ENCODE results near the gene PRDM11.
"Not testable (repeated sequence)": the region's sequence is repeated elsewhere in the genome, so short reads cannot be mapped to it uniquely, and the experiment has no call there.

PRDM11 gene

DNA sequence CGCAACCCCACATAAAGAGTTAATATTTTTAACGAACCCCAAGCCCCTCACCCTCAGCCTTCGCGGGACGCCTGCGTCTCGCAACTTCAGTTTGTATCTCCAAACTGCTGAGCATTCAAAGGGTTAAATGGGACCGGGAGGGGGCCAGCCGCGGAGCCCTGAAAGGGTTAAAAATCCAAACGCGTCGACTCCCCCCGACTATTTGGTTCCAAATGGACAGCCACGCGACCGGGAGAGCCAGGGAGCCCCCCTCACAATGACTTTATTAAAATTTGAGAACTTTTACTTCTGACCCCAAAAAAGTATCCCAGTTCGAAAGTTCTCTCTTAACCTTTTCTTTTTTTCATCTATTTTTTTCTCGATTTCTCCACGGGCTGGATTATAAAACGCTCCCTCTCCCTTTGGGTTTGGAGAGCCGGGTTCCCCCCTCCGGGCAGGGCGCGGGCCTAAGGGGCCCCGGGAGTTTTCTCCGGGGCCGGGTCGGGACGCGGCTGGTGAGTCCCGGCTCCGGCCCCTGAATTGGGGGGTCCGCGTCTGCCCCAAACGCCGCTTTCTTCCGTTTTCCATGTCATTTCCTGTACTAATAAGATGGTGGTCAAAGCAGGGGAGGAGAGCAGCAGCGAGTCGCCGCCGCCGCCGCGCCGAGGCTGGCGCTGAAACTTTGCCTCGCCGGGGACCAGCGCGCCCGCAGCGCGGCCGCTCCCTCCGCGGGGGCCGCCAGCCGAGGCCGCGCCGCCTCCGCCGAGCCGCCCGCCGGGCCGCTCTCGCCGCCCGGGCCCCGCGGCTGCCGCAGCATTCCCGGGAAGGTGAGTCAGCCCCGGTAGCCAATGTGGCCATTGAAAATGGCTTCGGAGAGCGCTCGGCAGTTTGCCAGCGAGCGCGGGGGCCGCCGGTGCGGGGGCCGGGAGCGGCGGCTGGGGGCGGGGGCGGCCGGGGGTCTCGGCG lies at the start of gene PRDM11:
TSS of gene PRDM11 (plus strand) at position 568 of the 945 bp plus-strand sequence. CDS start 35,128 bp downstream, outside the sequence.
- peak in 1 of 4 experiments; percentile 59 for DNase-seq

DNA sequence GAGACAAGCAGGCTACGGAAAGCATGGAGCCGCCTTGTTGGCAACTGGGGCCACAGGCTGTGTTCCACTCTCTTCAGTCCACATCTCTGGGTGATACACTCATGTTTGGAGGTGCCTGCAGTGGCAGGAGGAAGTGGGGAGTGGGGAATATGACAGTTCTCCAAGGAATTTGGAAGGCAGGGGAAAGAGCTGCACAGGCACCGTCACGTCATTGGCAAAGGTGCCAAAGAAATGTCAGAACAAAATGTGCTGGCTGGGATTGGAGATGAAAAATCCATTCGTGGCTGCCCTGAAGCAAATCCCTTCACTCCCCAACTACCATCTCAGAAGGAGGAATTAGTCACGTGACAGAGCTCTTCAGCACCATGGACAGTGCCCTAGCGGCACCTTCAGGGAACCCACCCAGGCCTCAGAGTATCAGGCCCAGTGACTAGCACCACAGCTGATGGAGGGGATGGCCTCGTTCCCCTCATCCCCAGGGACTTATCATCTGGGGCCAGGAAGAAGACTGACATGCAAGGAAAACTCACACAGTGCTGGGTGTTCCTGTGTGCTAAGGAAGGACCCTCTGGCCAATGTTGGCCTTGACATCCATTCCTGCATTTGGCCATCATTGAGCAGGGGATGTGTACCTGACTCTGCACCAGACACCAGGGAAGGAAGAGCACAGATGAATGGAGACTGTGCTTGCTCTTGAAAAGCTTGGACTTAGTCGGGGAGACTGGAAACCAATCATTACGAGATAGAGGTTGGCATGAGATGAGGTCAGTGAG lies 48.5 kb upstream of the PRDM11 start:
- peak in 1 of 4 experiments; percentile 10 for DNase-seq

- DNase-seq = no peak
Observed at GRCh38 chr11:45098929-45099328, 47.5 kb upstream of the PRDM11 start.

GRCh38 chr11:45100339-45100738 lies 46.1 kb upstream of the PRDM11 start:
- no peak for DNase-seq

- DNase-seq = no peak
Observed at GRCh38 chr11:45102361-45102809, 44.1 kb upstream of the PRDM11 start.

DNA sequence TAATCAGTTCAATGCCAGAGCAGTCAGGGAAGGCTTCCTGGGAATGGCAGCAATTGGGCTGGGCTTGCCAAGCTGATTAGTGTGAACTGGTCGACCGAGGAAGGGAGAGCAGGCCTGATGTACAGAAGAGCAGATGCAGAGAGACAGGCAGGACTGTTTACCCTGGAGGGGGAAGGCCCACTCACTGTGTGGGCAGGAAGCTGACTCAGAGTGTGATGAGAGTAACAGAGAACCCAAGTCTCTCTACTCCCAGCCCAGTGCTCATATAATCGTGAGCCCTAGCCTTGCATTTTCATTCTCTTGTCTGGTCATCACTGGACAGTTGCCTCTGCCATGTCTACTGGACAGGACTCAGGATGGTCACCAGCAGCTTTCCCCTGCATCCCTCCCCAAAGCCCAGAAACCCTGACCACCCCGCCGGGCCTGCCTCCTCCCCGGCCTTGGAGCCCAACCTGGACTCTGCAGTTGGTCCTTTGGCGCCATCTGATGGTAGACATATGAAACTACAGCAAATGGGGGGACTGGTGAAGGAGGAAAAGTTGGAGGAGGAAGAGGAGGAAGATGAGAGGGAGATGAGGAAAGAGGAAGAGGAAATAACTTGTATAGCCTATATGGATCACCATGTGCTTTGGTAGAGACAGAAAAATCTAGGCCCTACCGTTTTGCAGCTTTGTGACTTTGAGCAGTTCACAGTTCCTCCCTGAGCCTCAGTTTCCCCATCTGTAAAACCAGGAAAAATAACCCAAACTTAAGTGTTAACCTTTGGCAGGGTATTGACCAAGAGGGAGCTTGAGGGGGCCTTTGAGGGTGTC lies 43.4 kb upstream of the PRDM11 start:
- DNase-seq = peak in 2 of 4 experiments; percentile 27 to 37

DNA sequence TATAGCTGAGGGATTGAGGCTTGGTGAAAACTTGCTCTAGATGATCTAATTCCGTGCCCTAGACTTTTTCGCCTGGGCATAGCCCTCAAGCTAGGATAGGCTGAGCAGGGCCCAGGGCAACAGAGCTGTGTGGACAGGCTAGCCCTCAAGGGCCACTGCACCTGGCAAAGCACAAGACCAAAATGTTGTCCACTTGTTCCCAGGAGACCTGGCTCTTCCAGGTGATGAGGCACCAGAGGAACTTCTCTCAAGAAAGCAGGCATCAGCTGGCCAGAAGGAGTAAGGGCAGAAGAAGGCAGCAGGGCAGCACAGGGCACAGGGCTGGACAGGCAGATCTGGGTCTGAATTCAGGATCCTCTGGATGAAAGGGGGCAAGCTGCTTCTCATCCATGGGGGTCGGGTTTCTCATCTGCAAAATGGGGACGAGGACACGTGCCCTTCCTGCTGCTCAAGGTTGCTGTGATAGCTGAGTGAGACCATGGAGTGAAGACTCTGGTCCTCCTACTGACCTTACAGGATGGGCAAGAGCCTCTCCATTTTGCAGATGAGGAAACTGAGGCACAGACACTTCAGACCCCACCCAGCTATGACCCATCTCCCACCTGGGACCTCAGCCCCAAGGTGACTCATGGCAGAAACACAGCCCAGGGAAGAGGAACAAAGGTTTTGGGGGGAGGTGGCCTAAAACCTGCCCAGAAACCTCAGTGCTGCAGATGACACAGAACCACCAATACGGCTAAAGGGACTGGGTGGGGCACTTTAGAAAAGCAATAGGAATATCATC lies 42.2 kb upstream of the PRDM11 start:
- no peak for DNase-seq

- no peak for DNase-seq
Observed at GRCh38 chr11:45104790-45105084, 41.7 kb upstream of the PRDM11 start.

GRCh38 chr11:45105233-45105983 lies 41.0 kb upstream of the PRDM11 start:
- peak; percentile 18 to 53 (median 28) for DNase-seq

DNA sequence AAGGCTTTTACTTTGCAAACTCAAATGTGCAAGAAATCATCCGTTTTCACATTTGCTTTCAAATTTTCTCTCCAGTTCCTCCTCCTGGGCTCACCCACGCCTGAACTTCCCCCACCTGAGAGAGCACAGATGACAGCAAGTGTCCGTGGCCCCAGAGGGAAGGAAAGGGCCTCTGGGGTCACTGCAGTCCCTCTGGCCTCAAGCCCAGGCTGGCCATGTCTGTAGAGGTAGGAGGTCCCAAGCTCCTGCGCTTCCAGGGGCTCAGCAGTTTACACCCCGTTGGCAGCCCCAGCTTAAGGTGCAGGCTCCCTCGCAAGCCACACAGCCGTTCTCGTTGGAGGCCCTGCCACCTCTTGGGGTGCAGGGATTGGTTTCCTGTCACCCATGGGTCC lies 40.5 kb upstream of the PRDM11 start:
- DNase-seq = no peak

- no peak for DNase-seq
Observed at GRCh38 chr11:45106440-45106839, 40.0 kb upstream of the PRDM11 start.

GRCh38 chr11:45107029-45107428 lies 39.4 kb upstream of the PRDM11 start:
- no peak for DNase-seq

GRCh38 chr11:45108070-45109064 lies 38.1 kb upstream of the PRDM11 start:
- DNase-seq = no peak

- DNase-seq = no peak
Observed at GRCh38 chr11:45109400-45109799, 37.0 kb upstream of the PRDM11 start.

- DNase-seq = no peak
Observed at GRCh38 chr11:45110562-45110961, 35.9 kb upstream of the PRDM11 start.

DNA sequence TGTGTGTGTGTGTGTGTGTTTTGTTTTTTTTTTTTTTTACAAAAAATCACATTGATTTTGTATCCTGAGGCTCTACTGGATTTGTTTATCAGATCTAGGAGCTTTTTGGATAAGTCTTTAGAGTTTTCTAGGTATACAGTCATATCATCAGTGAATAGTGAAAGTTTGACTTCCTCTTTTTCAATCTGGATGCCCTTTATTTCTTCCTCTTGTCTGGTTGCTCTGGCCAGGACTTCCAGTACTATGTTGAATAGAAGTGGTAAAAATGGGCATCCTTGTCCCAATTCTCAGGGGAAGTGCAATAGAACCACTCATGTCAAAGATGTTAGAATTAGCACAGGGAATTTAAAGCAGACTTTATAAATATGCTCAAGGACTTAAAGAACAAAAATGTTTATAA lies 32.6 kb upstream of the PRDM11 start:
- no peak for DNase-seq

DNA sequence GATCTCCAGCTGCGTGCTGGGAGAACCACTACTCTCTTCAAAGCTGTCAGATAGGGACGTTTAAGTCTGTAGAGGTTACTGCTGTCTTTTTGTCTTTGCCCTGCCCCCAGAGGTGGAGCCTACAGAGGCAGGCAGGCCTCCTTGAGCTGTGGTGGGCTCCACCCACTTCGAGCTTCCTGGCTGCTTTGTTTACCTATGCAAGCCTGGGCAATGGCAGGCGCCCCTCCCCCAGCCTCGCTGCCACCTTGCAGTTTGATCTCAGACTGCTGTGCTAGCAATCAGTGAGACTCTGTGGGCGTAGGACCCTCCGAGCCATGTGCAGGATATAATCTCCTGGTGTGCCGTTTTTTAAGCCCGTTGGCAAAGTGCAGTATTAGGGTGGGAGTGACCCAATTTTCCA lies 18.6 kb upstream of the PRDM11 start:
- DNase-seq = not testable (repeated sequence)

GRCh38 chr11:45133878-45134277 lies 12.6 kb upstream of the PRDM11 start:
- DNase-seq = no peak

- no peak for DNase-seq
Observed at GRCh38 chr11:45141171-45141570, 5.3 kb upstream of the PRDM11 start.

DNA sequence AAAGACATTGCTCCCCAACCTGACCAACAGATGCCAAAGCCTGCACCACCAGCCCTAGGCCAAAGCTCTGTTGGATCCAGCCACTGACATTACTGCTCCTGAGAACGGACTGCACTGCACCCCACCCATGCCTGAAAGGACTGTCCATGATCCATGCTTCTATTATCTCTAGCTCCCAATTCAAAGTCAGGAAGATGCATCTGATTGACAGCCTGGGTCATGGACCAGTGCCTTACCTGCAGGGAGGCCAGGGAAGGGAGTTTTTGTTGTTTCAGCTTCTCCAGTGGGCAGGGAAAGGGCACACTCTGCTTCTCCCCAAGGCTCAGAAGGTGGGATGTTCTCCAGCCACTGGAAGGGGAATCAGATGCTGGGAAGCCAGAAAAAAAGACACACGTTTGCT lies 4.8 kb upstream of the PRDM11 start:
- no peak for DNase-seq

Measured in activated naive CD4-positive, alpha-beta T cell (primary cell).